ENCODE data around the gene LYRM1.

- TF ChIP-seq CTCF (IDR thresholded peaks at IDR 0.05) (no peak), POLR2AphosphoS5 (IDR thresholded peaks at IDR 0.05) (no peak)
These were observed 19.6 kb upstream of the LYRM1 start for GRCh38 chr16:20880867-20881502.
